GM21423 (cell line): Measurements from ENCODE around the gene PPP3CB.

Experiments
- ATAC-seq: cut with Tn5 transposase; IDR thresholded peaks from one replicate; pipeline ENCODE4 v1.9.1; 2021; ENCODE audit warnings: mild to moderate bottlenecking, moderate library complexity; ENCODE audit not compliant: unreplicated experiment

PPP3CB gene

DNA sequence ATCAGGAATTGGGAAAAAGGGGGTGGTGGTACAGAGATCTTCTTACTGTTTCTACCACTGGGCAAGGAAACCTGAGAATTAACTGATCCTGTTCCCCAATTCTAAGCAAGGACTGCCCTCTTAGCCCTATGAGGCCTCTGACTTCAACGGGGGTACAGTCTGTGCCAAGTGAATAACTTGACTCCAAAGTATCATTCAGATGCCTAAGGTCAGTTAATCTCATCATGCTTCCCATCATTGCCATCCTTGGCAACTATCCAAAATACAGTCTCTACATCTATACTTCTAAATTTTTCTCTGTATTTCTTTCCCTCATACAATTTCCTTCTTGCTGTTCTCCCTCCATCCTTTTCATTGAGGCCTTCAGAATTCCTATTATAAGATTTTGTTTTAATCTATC lies 10.5 kb downstream of the PPP3CB start:
- no peak for ATAC-seq

DNA sequence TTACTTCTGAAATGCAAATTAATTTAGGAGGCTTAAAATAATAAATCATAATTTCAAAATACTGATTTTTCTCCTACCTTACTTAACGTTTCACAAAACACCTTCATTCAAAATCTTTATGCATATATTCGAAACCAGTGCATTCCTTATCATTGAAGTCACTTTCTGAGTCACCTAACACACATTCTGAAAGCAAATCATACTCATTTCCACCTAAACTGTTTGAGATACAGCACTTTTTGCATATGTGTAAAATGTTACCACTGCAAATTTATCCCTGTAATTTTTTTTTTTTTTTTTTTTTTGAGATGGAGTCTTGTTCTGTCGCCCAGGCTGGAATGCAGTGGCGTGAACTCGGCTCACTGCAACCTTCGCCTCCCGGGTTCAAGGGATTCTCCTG lies 15.7 kb downstream of the PPP3CB start:
- no peak for ATAC-seq

DNA sequence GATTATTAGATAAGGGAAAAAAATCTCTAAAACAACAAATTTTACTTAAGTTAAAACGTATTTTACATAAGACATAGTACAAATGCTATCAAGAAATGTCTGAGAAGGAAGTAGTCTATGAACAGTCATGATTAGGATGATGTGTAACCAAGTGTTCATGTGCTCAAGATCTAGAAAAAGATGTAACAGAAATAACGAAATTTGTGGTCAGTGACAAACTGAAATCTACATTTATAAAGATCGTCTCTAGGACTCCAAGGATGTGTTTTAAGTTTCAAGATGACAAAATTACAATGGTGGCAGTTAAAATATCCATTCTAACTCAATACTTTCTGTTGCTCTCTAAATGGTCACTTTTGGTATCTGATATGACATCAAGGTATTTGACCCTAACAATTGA lies 17.2 kb downstream of the PPP3CB start:
- ATAC-seq: no peak

DNA sequence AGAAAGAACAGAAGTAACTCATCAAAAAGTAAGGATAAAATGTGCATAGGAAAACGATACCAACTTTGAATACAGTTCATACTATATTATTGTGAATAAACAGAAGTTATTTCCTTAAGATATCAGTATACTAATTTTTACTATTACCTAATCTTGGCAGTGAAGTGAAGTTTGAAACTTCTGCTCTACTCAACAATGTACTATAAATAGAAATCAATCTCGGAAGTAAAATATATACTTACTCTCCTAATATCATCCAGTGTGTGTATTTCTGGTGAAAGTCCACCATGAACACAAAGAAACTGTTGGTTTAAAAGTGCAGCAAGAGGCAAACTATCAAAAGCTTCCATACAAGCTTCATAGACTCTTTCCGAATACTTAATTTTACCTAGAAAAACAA lies 24.6 kb downstream of the PPP3CB start:
- no peak for ATAC-seq

DNA sequence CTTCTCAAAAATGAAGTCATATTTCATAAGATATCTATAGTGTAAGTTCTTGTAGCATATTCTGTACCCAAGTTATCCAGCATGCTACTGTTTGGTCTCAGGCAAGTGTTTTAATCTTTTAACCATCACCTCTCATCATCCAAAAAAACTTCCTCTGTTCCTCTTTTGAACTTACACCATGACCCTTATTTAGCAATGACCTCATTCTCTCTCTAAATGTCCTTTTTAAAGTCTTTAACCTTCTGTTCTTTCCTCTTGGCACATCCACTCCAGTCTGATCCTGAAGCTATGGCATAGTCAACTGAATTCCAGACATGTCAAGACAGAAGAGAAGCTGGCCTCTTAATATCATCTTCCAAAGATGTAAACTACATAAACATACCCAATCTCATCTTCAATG lies 26.2 kb downstream of the PPP3CB start:
- ATAC-seq: no peak

DNA sequence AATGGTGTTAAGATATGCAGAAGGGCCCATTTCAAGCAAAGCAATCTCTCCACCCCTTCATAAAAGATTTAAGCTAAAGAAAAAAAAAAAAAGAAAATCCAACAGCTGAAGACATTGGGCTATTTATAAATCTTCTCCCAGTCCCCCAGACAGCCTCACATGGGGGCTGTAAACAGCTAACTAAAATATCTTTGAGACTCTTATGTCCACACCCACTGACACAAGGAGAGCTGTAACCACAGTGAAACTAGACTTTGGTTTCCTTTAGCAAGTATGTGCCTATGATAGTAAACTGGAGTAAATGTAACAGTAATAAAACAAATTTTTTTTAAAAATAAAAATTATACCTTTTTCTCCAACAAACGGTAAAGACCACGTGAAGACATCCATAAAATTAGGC lies 28.6 kb downstream of the PPP3CB start:
- no peak for ATAC-seq

DNA sequence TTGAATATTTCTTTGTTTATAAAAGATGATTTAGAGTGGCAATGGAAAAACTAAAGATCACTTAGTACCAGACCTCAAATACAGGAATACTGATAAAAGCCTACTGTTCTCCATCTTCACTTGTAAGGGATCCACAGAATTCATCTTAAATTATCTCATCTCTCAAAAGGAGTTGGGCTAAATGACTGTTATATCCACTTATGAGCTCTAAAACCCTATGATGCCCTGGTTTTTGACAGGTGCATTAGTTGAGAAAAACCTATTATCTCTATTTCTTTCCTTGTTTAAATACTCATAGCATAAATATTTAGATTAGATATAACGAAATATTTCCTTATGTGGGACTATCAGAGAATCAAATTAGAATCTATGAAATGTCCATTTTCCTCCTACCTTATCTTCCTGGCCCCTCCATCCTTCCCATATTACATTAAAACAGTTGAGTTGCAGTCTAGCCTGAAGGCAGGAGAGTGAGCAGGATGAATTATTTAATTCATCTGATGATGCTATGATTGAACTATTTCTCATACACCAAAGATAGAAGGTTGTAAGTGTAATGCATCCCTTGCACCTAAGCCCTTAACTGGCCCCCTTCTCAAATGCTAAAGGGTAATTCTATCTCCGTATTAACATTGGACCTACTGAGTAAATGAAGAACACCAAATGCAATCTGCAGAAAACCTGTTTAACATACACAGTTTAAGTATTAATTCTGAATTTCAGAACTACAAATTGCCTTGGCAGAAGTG lies 29.7 kb downstream of the PPP3CB start:
- no peak for ATAC-seq

DNA sequence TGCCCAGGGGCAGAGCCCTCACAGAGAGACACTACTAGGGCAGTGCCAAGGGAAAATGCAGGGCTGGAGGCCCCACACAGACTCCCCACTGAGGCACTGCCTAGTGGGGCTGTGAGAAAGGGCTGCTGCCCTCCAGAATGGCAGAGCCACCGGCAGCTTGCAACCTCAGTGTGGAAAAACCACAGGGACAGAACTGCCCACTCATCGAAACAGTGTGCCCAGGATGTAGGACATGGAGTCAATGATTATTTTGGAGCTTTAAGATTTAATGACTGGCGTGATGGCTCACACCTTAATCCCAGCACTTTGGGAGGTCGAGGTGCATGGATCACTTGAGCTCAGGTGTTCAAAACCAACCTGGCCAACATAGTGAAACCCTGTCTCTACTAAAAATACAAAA lies 34.9 kb downstream of the PPP3CB start:
- ATAC-seq: no peak

DNA sequence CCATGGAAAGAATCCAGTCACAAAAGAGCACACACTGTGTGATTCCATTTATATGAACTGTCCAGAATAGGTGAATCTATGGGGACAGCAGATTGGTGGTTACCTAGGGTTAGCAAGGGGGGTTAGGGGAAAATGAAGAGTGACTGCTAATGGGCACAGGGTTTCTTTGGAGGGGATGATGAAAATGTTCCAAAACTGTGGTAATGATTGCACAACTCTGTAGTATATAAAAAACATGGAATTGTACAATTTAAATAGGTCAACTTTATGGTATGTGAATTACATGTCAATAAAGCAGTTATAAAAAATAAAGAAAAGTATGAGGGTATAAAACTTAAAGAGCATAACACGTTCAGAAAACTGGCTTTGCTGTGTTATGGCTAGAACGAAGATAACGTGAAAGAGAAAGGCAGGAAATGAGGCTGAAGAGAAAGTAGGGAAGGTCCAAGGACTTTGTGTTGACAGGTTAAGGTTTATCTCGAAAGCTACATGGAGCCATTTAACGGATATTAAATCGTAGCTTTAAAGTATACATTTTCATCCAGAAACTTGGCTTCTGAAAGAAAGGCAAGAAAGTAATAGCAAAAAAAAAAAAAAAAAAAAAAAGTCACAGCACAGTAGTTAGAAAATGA lies 36.0 kb downstream of the PPP3CB start:
- no peak for ATAC-seq

DNA sequence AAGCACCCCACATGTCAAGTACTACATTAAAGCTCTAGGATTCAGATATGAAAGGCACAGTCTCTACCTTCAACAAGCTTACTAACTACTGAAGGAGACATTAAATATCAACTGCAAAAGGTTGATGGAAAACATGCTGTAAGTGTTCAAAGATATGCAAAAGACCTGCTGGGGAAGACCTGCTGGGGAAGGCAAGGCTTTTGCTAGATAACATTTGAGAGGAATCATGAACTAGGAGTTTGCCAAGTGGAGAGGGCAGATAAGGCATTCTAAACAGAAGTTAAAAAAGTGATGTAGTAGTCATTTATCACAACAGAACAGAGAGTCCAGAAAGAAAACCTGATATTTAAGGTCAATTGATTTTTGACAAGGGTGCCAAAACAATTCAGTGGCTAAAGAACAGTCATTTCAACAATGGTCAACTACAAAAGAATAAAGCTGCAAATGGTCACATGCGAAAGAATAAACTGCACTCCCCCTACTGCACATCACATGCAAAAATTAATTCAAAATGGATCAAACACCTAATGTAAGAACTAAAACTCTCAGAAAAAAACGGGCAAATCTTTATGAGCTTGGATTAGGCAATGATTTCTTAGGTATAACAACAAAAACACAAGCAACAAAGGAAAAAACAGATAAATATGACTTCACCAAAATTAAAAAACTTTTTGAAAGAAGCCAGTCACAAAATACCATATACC lies 39.5 kb downstream of the PPP3CB start:
- ATAC-seq: no peak

DNA sequence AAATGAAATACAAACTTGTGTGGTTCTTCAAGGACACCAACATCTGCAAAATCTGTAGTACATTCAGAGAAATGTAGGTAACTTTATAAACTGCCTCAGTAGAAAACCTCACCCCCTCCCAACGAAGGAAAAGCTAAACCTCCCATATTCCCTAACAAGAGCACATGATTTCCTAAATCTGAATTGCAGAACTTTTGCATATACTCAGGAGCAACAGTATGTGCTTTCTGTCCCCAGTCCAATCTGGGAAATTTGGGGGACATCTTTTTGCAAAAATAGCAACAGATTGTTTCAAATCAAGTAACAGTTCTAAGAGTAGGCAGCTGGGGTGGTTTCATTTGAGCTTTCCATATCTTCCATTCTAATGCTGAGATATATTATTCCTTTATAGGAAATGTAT lies 46.7 kb downstream of the PPP3CB start:
- ATAC-seq: no peak

DNA sequence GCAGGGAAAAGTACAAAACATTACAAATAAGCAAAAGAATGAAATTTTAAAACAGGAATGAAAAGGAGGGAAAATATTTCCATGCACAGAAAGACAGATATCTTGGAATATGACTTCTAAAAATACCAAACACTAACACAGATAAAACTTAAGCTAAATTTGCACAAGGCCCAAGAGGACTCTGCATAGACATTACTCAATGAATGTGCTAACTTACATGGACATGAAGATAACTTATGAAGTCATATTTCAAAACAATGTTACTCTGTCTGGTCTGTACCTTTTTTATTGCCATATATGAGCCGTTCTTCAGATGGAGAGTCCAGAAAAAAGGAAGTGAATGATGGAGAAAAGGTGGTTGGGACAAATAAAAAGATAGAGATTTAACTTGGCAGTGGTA lies 47.4 kb downstream of the PPP3CB start:
- ATAC-seq: no peak

DNA sequence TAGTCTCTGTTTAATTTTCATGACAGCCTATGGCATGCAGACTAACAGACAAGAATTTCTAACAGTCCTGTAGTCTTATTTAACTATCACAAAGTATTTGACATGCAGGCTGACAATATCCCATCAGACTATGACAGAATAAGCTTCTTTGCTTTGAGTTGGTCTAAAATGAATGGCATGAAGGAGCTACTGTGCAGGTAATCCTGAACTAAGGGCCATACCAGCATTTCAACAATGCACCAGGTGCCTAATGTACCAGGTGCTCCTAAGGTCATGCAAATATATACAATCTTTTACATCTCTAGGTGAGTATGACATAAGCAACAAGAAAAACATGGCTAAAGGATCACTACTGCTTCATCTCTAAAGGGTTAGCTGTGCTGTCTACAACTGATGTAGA lies 48.9 kb downstream of the PPP3CB start:
- ATAC-seq: no peak

DNA sequence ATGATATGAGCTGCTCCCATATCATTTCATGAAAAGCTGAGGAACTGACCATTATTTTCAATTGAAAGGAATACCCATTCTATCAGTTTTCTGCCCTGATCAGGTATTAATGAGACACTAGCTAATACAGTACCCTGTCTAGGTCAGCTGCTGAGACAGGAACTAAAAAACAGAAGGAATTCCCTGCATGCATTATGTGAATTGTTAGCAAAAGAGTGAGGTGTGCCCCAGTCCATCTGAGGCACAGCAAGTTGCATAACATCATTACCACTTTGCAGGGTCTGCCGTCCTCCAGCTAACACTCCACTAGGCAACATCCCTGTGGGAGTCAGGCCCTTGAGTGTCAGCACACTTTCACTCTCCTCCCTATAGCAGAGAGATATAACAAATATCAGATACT lies 51.4 kb downstream of the PPP3CB start:
- ATAC-seq: no peak

DNA sequence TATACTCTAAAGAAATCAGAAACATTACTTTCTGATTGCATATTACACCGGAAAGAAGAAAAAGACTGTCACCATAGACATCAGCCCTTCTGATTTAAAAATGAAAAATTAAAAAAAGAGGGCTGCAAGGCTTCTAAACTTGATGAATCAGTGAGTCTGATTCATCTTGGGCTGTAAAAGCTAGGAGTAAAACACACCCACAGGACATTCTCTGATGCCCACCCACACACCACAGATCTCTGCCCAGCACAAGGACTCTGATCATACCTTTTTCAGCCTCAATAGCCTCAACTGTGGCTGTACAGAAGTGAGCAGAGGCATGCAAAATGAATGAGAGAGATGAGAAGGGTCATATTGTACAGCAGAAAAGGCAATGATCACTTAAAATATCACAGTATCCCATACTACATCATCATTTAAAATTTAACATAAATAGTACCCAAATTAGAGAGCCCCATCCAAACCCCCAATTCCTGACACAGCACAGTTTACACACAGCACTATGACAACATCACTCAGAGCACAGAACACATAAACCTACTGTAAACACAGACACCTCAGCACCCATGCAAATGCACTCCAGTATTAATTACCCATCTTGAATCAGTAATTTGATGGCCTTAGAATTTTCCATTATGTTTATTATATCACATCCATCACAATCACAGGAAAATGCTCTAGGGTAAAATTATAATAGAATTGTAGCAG lies 56.1 kb downstream of the PPP3CB start:
- ATAC-seq: no peak

DNA sequence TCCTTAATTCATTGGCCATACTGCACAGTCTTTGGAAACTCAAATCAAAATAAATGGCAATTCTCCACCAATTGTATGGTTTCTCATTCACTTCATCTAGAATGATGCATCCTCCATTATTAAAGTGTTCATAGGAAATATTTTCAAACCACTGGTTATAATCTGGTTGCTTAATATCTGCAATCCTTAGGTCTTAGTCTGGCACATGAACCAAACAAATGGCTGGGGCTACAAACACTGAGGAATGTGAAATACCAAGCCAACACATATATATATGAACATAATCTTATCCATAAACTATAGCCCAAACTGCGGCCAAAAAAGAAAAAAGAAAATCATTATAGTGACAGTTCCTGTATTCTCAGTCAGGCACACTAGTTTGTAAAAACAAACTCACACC lies 56.8 kb downstream of the PPP3CB start:
- ATAC-seq: no peak

DNA sequence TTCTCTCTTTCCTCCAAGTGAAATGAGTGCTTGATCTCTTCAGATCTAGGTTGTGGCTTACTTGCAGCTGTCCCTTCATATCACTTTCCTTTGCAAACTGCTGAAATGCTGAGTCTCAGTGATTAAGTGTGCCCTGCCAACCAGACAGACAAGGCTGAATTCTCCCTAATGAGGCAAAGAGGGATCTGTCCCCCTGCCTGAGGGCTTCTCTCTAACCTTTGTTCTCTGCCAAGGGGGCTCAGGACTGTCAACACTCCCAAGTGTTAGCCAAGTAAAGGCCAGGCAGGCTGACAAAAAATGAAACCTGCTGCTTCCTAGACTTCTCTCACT lies 62.3 kb downstream of the PPP3CB start, which contains the start of gene MSS51:
TSS of gene MSS51 (minus strand) at position 24 of the 330 bp plus-strand sequence. CDS start 5,277 bp downstream, outside the sequence.
- no peak for ATAC-seq

DNA sequence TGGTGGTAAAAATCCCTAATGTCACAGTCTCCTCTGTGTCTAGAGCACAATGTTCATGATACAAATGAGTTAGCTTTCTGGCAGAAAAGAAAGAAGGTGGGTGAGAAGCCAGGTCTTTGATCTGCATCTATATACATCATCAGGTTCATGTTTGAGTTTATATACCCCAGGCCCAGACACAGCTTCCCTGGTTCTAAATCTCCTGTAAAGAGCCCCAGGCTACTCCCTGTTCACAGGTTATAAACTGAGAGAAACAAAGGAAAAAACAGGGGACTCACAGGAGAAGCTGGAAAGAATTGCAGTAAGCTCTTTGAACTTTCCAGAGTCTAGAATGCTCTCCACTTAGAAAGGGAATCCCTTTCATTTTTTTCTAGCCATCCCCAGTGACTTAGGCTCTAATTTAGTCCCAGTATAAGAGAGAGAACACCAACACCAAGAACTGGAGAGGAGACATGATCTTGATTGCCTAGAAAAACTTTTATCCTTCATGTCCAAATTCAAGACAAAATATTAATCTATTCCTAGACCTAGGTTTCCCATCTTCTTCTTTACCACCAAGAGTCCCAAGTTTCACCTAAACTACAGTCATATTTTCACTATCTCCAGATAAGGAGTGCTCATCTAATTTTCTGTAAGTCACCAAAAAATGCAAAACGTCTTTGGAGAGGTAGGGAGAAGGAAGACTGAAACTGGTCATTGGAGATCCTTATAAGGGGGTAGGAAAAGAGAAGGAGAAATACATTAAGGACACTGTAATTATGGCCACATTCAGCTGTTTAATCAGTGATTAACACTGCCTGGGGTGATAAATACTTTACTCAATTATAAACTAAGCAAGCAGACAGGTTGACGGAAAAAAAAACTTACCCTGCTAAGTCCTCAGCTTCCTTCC lies 62.9 kb downstream of the PPP3CB start:
- ATAC-seq: no peak

DNA sequence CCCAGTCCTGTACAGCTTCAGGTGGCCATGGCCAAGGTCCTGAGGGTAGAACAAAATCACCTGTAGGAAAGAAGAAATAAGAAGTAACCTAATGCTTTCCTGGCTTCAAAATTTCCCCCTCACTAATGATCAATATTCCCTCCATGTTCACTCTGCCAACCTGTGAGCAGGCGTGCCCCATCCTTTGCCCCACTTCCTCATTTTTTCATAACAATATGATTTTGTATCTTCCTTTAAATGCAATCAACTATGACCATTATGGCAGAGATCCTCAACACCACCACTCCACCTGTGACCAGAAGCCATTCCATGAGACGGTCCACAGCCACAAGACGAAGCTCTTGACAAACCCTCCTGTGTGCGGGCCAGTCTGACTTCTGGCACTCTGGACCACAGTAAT lies 69.5 kb downstream of the PPP3CB start:
- ATAC-seq: no peak

DNA sequence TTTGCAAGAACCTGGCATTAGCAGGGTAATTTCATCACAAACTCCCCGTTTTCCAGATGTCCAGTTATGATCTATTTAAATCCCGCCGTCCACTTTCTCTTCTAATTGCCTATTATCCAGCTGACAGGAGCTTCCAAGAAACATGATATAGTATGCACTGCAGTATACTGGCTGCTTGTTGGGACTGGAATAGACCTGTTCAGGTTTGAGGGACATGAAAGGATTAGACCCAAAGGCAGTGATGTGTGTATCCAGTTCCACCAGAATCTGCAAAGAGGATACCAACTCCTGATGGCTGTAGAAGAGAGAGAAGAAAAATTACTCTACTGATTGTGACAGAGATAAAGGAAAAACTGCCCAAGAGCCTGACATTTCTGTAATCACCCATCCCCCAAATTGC lies 71.3 kb downstream of the PPP3CB start:
- no peak for ATAC-seq

DNA sequence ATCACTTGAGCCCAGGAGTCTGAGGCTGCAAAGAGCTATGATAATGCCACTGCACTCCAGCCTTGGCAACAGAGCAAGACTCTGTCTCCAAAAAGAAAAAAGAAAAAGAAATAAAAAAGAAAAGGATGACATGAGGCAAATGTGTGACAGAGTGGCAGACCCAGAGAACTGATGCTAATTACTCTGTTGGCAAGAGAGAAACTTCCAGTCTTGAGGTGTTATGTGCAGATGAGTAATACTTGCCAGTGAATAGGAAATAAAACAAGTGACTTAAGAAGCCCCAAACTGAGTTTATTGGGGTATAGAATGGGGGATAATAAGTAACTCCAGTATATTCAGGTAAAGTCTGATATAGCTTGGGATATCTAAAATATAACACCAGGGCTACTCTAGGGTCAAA lies 72.5 kb downstream of the PPP3CB start:
- ATAC-seq: no peak
